HG03439 (cell line): ENCODE measurements around the gene RHOB.
"Not testable (repeated sequence)": the region's sequence is repeated elsewhere in the genome, so short reads cannot be mapped to it uniquely, and the experiment has no call there.

Experiments
- ATAC-seq: cut with Tn5 transposase; IDR thresholded peaks from one replicate; pipeline ENCODE4 v1.9.1; 2021; ENCODE audit warnings: mild to moderate bottlenecking, moderate library complexity; ENCODE audit not compliant: unreplicated experiment

RHOB gene

GRCh38 chr2:20446917-20447436 lies at the start of gene RHOB:
Gene RHOB, plus strand, starts transcription at chr2:20447074. Its CDS starts 392 bp downstream, at chr2:20447466.
- ATAC-seq, result peak; percentile 97

DNA sequence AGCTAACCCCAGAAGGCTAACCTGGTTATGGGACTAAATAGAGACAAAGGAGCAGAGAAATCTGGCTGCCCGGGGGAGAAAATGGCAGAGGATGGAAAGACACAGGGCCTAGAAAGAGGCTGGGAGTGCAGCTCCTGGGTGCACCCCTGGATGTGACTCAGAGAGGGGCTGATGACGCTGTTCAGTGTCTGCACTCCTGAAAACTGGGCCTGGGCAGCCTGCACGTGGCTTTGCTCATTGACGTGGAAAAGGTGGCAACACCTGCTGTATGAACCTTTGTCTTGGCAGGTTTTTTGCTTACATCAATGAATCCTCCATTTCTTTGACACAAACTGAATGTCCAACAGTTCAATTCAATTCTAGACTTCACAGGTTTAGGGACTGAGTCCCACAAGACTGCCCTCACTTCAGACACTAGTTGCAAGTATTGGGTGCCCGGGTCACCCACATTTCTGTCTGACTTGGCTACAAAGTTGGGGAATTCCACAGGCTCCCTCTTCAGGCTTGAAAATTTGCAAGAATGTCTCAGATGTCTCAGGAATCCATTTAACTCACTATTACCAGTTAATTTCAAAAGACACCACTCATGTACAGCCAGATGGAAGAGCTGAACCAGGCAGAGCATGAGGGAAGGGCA lies 48.9 kb upstream of the RHOB start:
- no peak for ATAC-seq

- no peak for ATAC-seq
Observed at GRCh38 chr2:20398956-20399567, 47.8 kb upstream of the RHOB start.

DNA sequence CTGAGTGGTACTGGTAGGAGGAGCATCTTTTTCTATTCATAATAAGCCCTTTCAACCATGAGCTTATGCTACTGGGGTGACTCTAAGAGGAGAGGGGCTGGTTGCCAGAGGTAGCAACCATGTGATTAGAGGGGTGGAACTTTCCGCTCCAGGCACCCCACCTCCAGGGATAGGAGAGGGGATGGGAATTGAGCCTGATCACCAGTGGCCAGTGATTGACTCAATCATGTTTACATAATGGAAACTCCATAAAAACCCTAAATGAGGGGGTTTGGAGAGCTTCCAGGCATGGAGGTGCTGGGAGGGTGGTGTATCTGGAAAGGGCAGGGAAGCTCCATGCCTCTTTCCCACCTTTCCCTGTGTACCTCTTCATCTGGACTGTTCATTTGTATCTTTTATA lies 46.6 kb upstream of the RHOB start:
- ATAC-seq, result no peak

DNA sequence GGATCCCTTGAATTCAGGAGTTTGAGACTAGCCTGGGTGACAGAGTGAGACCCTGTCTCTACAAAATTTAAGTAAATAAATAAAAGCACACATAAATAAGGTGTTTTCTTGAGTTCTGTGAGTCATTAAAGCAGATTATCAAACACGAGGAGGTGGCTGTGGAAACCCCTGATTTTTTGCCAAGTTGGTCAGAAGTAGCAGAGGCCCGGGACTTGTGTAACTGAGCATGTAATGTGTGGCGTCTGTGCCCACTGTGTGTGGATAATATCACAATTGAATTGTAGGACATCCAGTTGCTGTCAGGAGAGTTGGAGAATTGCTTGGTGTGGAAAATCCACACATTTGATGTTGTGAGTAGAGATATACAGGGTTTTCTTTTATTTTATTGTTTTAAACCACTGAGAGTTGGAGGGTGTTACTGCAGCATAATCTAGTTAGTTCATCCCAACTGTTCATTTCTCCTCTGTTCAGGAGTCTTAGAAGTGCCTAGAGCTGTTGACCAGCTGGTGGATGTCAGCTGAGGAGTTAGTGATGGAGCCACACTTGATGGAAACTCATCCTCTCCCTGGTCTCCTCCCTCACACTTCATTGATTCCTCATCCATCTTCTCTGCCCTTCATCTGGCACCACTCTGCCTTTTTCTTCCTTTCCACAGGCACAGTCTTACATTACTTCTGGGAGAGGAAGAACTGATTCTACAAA lies 45.9 kb upstream of the RHOB start:
- ATAC-seq, result no peak

- no peak for ATAC-seq
Observed at GRCh38 chr2:20401489-20401835, 45.4 kb upstream of the RHOB start.

- no peak for ATAC-seq
Observed at GRCh38 chr2:20403774-20404312, 43.0 kb upstream of the RHOB start.

DNA sequence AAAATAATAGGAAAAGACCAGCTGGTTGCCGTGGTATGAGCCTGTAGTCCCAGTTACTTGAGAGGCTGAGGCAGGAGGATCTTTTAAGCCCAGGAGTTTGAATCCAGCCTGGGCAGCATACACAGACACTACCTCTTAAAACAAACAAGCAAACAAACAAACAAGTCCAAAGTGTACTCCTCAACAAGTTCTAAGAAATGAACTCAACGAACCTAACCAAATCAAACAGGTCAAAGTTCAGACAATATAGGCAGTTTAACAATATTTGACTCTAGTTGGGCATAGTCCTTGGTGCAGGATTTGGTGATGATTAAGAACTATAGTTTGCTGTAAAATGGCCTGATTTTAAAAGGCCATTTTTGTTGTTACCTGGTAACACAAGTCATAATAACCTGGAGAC lies 41.9 kb upstream of the RHOB start:
- ATAC-seq, result no peak

GRCh38 chr2:20409039-20409438 lies 37.8 kb upstream of the RHOB start:
- no peak for ATAC-seq

DNA sequence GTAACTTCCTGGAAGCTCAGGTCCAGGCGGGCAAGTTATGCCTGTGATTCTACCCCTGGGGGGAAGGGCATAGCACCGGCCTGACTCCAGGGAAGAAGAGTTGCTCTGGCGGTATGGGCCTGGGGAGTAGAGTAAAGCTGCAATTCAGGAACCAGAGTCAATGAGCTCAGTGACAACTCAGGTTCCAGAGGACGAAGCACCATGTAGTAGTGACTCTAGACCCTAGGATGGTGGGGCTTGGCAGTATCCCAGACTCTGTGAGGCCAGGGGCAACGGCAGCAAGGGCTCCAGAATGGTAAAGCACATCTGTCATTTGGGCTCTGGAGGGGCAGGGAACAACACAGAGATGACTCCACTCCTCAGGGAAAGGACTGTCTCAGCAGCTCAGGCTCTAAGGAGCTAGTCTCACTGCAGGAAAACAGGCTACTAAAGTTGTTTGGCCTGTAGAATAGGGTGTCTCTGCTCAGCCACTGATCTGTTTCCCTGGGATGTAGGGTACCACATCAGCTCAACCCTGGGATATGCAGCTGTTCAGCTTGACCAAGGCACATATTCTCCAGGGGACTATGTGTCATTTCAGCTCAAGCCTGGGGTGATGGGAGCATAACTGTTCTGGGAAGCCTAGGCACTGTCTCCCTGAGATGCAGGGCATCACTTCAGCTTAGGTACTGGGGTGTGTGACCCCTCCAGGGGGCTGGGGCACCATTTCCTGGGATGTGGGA lies 36.2 kb upstream of the RHOB start:
- no peak for ATAC-seq

DNA sequence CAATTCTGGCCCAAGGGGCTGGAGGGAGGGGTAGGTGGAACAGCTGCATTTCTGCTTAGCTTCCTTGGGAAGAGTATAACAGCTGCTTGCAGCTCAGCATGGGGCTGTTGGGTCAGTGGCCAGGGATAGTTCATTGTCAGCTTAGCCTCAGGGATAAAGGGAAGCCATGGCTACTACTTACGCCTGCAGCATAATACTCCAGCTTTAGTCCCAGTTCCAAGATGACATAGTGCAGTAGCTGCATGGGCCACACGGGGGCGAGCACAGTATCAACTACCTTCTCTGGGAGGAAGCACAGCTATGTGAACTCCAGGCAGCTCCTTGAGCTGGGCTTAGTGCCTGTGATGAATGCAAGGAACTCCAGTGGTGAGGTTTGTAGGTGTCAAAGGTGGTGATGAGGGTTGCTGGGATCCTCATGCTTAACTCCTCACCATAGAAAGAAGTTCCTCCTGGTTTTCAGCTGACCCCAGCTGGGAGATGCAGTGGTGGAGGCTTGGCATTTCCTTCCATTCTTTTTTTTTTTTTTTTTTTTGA lies 35.4 kb upstream of the RHOB start:
- peak; percentile 99 for ATAC-seq

GRCh38 chr2:20414806-20415205 lies 32.1 kb upstream of the RHOB start:
- ATAC-seq, result no peak

DNA sequence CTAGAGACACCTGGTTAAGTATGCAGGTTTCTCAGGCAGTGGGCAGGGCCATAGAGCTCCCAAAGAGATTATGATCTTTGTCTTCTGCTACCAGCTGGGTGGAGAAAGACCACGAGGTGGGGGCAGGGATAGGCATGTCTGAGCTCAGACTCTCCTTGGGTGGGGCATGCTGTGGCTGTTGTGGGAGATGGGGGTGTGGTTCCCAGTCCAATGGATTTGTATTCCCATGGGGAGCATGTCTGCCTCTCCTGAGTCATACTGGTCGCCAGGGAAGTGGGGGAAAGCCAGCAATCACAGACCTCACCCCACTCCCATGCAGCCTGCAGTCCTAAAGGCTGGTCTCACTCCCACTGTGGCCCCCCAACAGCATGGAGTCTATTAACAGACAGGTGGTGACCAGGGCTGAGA lies 31.4 kb upstream of the RHOB start:
- no peak for ATAC-seq

- no peak for ATAC-seq
Observed at GRCh38 chr2:20416723-20417122, 30.2 kb upstream of the RHOB start.

- not testable (repeated sequence) for ATAC-seq
Observed at GRCh38 chr2:20417230-20417821, 29.5 kb upstream of the RHOB start.

GRCh38 chr2:20418519-20418918 lies 28.4 kb upstream of the RHOB start:
- ATAC-seq, result no peak

- no peak for ATAC-seq
Observed at GRCh38 chr2:20419007-20419576, 27.8 kb upstream of the RHOB start.

DNA sequence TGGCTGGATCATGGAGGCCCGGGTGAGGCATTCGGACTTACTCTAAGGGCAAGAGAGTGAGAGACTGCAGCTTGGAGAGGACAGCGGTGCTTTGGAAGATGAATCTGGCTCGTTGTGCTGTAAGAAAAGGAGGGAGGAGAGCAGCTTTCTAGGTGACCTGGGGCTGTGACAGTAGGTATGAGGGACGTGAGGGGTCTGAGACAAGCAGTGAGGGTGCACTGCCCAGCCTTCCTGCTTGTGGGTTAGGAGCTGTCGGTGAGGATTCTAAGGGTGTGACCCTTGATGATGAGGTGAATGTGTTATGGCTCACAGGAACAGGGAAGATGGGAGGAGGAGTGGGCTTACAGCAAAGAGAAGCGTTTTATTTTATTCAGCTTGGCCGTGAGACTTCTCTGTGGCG lies 27.1 kb upstream of the RHOB start:
- ATAC-seq, result no peak

DNA sequence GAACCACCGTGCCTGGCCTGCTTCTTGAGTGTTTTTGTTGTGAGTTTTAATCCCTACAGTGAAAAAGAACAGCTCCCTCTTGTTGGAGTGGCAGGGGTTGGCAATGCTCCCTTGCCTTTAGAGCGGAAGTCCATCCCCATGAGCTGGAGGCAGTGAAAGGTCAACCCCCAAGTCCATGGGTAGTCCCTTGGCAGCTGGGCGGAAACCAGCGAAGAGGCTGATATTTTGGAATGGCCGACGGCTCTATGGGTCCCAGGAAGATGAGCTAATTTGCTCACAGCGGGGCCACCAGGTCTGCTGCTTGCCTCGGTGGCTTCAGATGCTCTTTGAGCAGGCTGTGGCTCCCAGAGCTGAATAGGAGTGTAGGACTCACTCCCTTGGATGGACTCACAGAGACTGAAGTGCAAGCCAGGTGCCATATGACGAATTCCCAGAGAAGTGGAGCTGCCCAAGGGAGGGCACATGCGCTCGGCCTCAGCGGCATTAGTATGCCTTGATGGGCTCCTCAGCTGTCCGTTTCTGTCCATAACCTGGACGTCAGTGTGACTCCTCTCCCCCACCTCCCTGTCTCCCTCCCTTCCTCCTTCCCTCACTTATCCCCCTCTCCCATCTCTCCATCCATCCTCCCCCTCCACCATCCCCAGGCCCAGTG lies 25.4 kb upstream of the RHOB start:
- ATAC-seq, result no peak

DNA sequence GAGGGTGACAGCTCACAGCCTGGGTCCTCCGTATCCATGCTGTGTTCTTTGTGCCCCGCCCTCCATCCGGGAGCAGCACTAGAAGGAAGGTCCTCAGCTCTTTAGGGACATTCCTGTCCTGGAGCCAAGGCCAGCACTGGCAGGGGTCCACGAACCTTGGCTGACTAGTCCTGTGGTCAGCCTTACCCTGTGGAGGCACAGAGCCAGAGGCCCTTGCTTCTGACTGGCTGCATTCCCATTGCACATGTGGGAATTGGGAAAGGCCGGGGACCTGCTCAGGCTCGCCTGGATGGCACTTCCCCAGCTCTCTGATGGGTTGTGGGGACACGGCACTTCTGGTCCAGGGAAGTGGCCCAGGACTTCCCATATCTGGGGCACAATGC lies 24.9 kb upstream of the RHOB start:
- ATAC-seq, result no peak
